ENCODE measurements around the gene KLF7. TPM values are rescaled to one million over a fixed set of nuclear protein-coding genes. Genes with fewer than 3 reads are reported as not detected.

KLF7 gene
- total and polyA plus RNA-seq, 4 donors, result 5.8 to 90.9 (median 40.4) TPM

DNA sequence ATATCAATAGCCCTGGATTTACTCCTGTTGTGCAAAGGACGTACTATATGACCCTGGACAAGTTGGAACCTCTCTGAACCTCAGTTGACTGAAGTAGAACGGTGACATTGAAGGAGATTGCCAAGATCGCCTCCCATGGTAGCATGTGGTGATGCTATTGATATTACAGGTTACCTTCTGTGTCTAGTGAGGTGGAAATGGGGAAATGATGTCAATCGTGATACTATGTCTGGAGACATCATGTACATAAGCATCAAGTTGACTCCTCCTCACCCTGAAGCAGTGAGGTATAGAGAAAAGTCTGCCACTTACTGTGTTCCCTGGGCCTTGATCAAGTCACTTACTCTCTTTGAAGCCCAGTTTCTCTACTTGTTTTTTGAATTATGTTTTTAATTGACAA is 93.9 kb downstream of the KLF7 start:
- intact Hi-C loops (cut with DNase I), result no loop called here
- 86 to 91% methylated on average over 4 of the region's 4 CpGs for WGBS, 2 donors
- H3K4me1 ChIP-seq (ENCODE audit: control insufficient read depth in 1 of 2, insufficient read depth in 2 of 2, low read length in 2 of 2), result peaks cover 3 to 8% of the 10 kb centered on the region in 2 donors

DNA sequence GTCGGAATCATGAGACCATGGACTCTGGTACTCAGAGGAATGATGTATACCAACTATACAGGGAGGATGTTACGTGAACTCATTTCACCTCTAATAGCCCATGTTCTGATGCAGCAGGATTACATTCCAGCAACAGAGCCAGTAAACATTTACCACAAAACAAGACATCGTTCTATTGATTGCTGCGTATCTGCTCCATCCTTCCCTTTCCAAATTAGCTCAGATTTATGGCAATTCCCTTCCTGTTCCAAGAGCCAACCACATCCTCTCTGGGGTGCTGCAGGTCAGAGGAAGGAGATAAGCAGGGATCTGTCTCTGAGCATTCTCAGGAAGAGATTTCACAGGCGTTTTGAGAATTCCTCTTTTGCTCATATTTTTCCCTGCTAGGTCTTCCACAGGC is 98.3 kb downstream of the KLF7 start:
- intact Hi-C loops (cut with DNase I), result no loop called here
- no peak for ATAC-seq (ENCODE audit: low FRiP score)
- no peaks in the 10 kb centered on the region for H3K9me3 ChIP-seq (ENCODE audit: control insufficient read depth, low read length)

More for the DNA sequence above, 93.9 kb downstream of the KLF7 start:
- ATAC-seq (ENCODE audit: low FRiP score), result no peak
- no peak for DNase-seq
- no peak overlapping the region for H3K4me3 ChIP-seq (ENCODE audit: low read length in 2 of 2)
- H3K27me3 ChIP-seq (ENCODE audit: control insufficient read depth in 1 of 2, insufficient read depth in 2 of 2, low read length in 1 of 2), result no peaks in the 10 kb centered on the region
- no peak overlapping the region for H3K27ac ChIP-seq (ENCODE audit: low read depth in 1 of 2, low read length in 2 of 2)
- H3K36me3 ChIP-seq (ENCODE audit: control insufficient read depth in 1 of 2, insufficient read depth in 2 of 2, low read length in 1 of 2), result no peaks in the 10 kb centered on the region
- no peaks in the 10 kb centered on the region for H3K9me3 ChIP-seq (ENCODE audit: control insufficient read depth, low read length)

DNA sequence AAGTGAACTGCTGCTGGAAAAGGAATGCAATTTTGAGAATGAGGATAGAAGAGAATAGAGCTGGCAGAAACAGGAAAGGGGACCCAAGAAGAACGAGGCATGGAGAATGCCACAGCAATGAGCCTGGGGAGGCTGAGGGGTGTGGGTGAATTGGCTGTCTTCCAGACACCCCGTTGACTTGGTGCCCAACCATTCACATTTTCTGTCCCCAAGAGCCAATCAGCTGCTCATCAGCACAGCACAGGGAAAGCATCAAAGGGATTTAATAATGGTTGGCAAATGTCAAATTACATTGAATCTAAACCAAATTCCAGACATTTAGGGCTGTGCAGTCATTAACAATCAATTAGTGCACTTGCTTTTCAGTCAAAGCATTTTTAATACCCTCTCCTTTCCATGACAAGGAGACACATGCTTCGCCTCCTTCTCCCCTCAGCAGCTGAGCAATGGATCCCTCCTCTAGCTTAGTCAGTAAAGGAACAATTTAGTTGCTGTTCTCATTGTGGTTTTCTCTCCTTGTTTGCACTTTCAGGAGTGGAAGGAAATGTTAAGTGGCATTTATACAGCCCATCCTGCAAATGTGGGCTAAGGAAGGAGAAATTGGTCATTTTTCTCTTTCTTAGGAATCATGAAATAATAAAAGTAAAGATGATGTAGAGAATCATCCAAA is 98.8 kb downstream of the KLF7 start:
- no peaks in the 10 kb centered on the region for H3K36me3 ChIP-seq (ENCODE audit: control insufficient read depth in 1 of 2, insufficient read depth in 2 of 2, low read length in 1 of 2)
- no peak overlapping the region for H3K27ac ChIP-seq (ENCODE audit: low read depth in 1 of 2, low read length in 2 of 2)
- no peaks in the 10 kb centered on the region for H3K27me3 ChIP-seq (ENCODE audit: control insufficient read depth in 1 of 2, insufficient read depth in 2 of 2, low read length in 1 of 2)
- ATAC-seq (ENCODE audit: low FRiP score), result no peak
- no peaks in the 10 kb centered on the region for H3K9me3 ChIP-seq (ENCODE audit: control insufficient read depth, low read length)
- H3K4me1 ChIP-seq (ENCODE audit: control insufficient read depth in 1 of 2, insufficient read depth in 2 of 2, low read length in 2 of 2), result no peaks in the 10 kb centered on the region
- WGBS, 2 donors, result 40 to 46% methylated on average over 3 of the region's 3 CpGs
- no peak overlapping the region for H3K4me3 ChIP-seq (ENCODE audit: low read length in 2 of 2)
- DNase-seq, result no peak
- intact Hi-C loops (cut with DNase I), result no loop called here

More for the DNA sequence above, 98.3 kb downstream of the KLF7 start:
- Histone ChIP-seq H3K27ac (ENCODE audit: low read depth in 1 of 2, low read length in 2 of 2) (no peak overlapping the region), H3K27me3 (ENCODE audit: control insufficient read depth in 1 of 2, insufficient read depth in 2 of 2, low read length in 1 of 2) (no peaks in the 10 kb centered on the region), H3K36me3 (ENCODE audit: control insufficient read depth in 1 of 2, insufficient read depth in 2 of 2, low read length in 1 of 2) (no peaks in the 10 kb centered on the region), H3K4me1 (ENCODE audit: control insufficient read depth in 1 of 2, insufficient read depth in 2 of 2, low read length in 2 of 2) (no peaks in the 10 kb centered on the region), H3K4me3 (ENCODE audit: low read length in 2 of 2) (no peak overlapping the region)
- no peak for DNase-seq
- WGBS, 2 donors, result 77 to 78% methylated on average over 5 of the region's 5 CpGs

DNA sequence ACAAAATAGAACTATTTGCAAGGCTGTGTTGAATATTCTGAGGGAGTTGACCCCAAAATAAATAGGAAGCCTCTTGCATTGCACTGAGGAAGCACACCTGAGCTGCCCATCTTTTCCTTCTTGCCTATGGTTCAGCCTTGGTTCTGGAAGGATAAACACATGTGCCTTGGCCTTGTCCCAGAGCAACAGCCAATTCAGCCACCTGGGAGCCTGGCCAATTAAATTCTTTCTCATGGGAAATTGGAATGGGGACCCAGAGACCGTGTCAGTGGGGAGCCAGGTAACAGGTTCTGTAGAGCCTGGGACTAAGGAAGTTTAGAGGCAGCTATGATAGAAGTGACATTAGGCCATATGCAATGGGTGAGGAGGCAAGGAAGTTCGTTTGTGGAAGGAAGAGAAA is 99.6 kb downstream of the KLF7 start:
- Histone ChIP-seq H3K4me1 (ENCODE audit: control insufficient read depth in 1 of 2, insufficient read depth in 2 of 2, low read length in 2 of 2) (no peaks in the 10 kb centered on the region), H3K9me3 (ENCODE audit: control insufficient read depth, low read length) (no peaks in the 10 kb centered on the region), H3K4me3 (ENCODE audit: low read length in 2 of 2) (no peak overlapping the region), H3K36me3 (ENCODE audit: control insufficient read depth in 1 of 2, insufficient read depth in 2 of 2, low read length in 1 of 2) (no peaks in the 10 kb centered on the region), H3K27me3 (ENCODE audit: control insufficient read depth in 1 of 2, insufficient read depth in 2 of 2, low read length in 1 of 2) (no peaks in the 10 kb centered on the region), H3K27ac (ENCODE audit: low read depth in 1 of 2, low read length in 2 of 2) (no peak overlapping the region)
- ATAC-seq (ENCODE audit: low FRiP score), result no peak
- intact Hi-C loops (cut with DNase I), result no loop called here
- DNase-seq, result no peak
- 26 to 36% methylated on average over 2 of the region's 2 CpGs for WGBS, 2 donors

DNA sequence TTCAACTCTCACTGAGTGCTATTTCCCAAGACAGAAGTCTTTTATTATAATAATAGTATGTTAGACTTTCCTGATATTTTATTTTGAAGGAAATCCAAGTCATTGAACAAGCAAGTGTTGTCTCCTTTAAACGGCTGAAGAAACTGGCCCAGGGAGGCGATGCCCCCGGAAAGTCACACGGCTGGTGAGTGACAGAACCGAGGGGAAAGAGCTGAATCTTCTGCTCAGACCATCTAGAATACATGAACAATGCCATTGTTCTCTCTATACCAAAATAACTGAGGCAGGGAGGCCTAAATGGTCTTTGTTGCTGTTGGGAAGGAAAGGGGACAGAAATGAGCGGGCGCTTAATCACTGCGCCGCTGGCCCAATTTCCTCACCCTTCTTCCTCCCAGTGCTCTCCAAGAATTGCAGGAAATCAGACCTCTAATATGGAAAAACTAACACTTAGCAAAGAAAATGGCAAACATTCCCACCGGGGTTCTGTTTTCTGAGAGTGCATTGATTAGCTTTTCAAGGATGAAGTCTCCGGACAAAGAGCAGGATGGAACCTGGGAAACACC is 101.5 kb downstream of the KLF7 start:
- Histone ChIP-seq H3K36me3 (ENCODE audit: control insufficient read depth in 1 of 2, insufficient read depth in 2 of 2, low read length in 1 of 2) (no peaks in the 10 kb centered on the region), H3K4me3 (ENCODE audit: low read length in 2 of 2) (no peak overlapping the region), H3K9me3 (ENCODE audit: control insufficient read depth, low read length) (no peaks in the 10 kb centered on the region), H3K27ac (ENCODE audit: low read depth in 1 of 2, low read length in 2 of 2) (no peak overlapping the region), H3K27me3 (ENCODE audit: control insufficient read depth in 1 of 2, insufficient read depth in 2 of 2, low read length in 1 of 2) (no peaks in the 10 kb centered on the region), H3K4me1 (ENCODE audit: control insufficient read depth in 1 of 2, insufficient read depth in 2 of 2, low read length in 2 of 2) (no peaks in the 10 kb centered on the region)
- DNase-seq (no peak), ATAC-seq (ENCODE audit: low FRiP score) (no peak)
- 93 to 96% methylated on average over 11 of the region's 11 CpGs for WGBS, 2 donors
- intact Hi-C loops (cut with DNase I), result no loop called here

DNA sequence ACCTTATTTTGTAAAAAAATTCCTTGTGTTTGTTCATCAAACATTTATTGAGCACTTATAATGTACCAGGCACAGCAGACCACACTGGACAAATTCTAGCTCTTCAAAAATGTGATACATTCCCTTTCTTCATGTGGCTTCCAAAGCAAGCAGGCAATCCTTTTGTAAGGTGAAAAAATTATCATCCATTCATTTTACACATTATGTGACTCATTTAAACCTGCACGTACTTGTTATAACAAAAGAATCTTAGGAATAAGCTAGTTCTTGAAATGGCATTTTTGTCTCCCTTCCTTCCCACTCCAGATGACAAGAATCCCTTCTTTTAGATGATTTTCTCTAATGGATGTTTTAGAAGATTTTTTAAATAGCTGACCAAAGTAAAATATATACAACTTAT is 104.6 kb downstream of the KLF7 start:
- Histone ChIP-seq H3K4me1 (ENCODE audit: control insufficient read depth in 1 of 2, insufficient read depth in 2 of 2, low read length in 2 of 2) (no peaks in the 10 kb centered on the region), H3K36me3 (ENCODE audit: control insufficient read depth in 1 of 2, insufficient read depth in 2 of 2, low read length in 1 of 2) (no peaks in the 10 kb centered on the region), H3K9me3 (ENCODE audit: control insufficient read depth, low read length) (no peaks in the 10 kb centered on the region), H3K27me3 (ENCODE audit: control insufficient read depth in 1 of 2, insufficient read depth in 2 of 2, low read length in 1 of 2) (no peaks in the 10 kb centered on the region), H3K27ac (ENCODE audit: low read depth in 1 of 2, low read length in 2 of 2) (no peak overlapping the region), H3K4me3 (ENCODE audit: low read length in 2 of 2) (no peak overlapping the region)
- no peak for ATAC-seq (ENCODE audit: low FRiP score)
- no peak for DNase-seq
- intact Hi-C loops (cut with DNase I), result no loop called here
- 53 to 64% methylated on average over 1 of the region's 1 CpG for WGBS, 2 donors

DNA sequence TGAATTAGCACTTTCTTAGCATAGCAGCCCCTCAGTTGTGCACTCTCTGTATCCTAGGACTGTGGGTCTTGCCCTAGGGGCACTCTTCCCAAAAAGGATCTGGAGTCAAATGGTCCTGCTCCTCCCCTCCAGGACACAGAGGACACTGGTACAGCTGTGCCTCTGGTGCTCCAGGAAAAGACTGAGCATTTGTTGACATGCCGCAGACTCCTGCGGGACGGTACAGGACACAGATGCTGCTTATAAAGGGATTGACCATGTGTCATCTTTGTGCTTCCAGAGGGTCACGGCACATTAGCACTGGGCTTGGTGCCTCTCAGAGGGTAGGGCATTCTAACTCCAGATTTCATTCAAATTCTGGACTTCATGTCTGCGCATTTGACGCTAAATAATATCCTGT is 110.5 kb downstream of the KLF7 start:
- Histone ChIP-seq H3K9me3 (ENCODE audit: control insufficient read depth, low read length) (no peaks in the 10 kb centered on the region), H3K36me3 (ENCODE audit: control insufficient read depth in 1 of 2, insufficient read depth in 2 of 2, low read length in 1 of 2) (no peaks in the 10 kb centered on the region)

DNA sequence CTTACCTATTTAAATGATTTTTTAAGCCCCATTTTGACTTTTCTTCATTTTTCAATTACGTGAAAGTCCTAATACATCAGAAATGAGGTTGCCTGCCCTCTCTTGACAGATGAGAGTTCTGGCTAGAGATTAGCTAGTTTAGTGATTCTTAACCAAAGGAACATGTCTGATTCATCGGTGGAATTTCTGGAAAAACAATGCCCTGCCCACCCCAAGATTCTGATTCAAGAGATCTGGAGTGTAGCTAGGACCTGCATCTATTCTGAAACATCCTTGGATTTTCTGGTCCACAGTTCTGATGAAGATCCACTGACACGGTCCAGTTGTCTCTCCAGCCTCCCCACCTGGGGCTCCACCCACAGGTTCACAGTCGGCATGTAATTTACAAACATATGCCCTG is 111.2 kb downstream of the KLF7 start:
- DNase-seq (no peak), ATAC-seq (ENCODE audit: low FRiP score) (no peak)
- Histone ChIP-seq H3K36me3 (ENCODE audit: control insufficient read depth in 1 of 2, insufficient read depth in 2 of 2, low read length in 1 of 2) (no peaks in the 10 kb centered on the region), H3K27me3 (ENCODE audit: control insufficient read depth in 1 of 2, insufficient read depth in 2 of 2, low read length in 1 of 2) (no peaks in the 10 kb centered on the region), H3K4me3 (ENCODE audit: low read length in 2 of 2) (no peak overlapping the region), H3K9me3 (ENCODE audit: control insufficient read depth, low read length) (no peaks in the 10 kb centered on the region), H3K27ac (ENCODE audit: low read depth in 1 of 2, low read length in 2 of 2) (no peak overlapping the region), H3K4me1 (ENCODE audit: control insufficient read depth in 1 of 2, insufficient read depth in 2 of 2, low read length in 2 of 2) (no peaks in the 10 kb centered on the region)
- 67 to 68% methylated on average over 4 of the region's 4 CpGs for WGBS, 2 donors
- intact Hi-C loops (cut with DNase I), result no loop called here

More for the DNA sequence above, 110.5 kb downstream of the KLF7 start:
- Histone ChIP-seq H3K4me3 (ENCODE audit: low read length in 2 of 2) (no peak overlapping the region), H3K27ac (ENCODE audit: low read depth in 1 of 2, low read length in 2 of 2) (no peak overlapping the region), H3K4me1 (ENCODE audit: control insufficient read depth in 1 of 2, insufficient read depth in 2 of 2, low read length in 2 of 2) (no peaks in the 10 kb centered on the region), H3K27me3 (ENCODE audit: control insufficient read depth in 1 of 2, insufficient read depth in 2 of 2, low read length in 1 of 2) (no peaks in the 10 kb centered on the region)
- intact Hi-C loops (cut with DNase I), result no loop called here
- ATAC-seq (ENCODE audit: low FRiP score) (no peak), DNase-seq (no peak)
- WGBS, 2 donors, result 62 to 65% methylated on average over 6 of the region's 6 CpGs

DNA sequence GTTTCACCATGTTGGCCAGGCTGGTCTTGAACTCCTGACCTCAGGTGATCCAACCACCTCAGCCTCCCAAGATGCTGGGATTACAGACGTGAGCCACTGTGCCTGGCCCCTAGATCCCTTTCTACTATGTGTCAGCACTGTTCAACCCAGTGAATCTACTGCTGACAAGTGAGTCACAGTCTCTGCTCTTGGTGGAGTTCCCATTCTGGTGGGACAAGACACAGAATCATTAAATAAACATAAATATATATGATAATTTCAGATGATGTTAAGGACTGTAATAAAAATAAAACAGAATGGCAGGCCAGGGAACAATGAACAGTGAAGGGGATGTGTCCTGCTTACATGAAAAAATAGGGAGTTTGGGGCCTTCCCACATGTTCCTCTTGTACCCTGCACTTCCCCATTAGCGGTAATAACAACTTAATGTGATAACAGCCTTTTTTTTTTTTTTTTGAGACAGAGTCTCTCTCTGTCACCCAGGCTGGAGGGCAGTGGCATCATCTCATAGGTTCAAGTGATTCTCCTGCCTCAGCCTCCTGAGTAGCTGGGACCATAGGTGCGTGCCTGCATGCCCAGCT is 114.3 kb downstream of the KLF7 start:
- Histone ChIP-seq H3K4me1 (ENCODE audit: control insufficient read depth in 1 of 2, insufficient read depth in 2 of 2, low read length in 2 of 2) (no peaks in the 10 kb centered on the region), H3K27ac (ENCODE audit: low read depth in 1 of 2, low read length in 2 of 2) (no peak overlapping the region), H3K9me3 (ENCODE audit: control insufficient read depth, low read length) (no peaks in the 10 kb centered on the region), H3K27me3 (ENCODE audit: control insufficient read depth in 1 of 2, insufficient read depth in 2 of 2, low read length in 1 of 2) (no peaks in the 10 kb centered on the region), H3K36me3 (ENCODE audit: control insufficient read depth in 1 of 2, insufficient read depth in 2 of 2, low read length in 1 of 2) (no peaks in the 10 kb centered on the region), H3K4me3 (ENCODE audit: low read length in 2 of 2) (no peak overlapping the region)
- intact Hi-C loops (cut with DNase I), result no loop called here
- DNase-seq, result no peak
- 77 to 81% methylated on average over 3 of the region's 3 CpGs for WGBS, 2 donors
- ATAC-seq (ENCODE audit: low FRiP score), result no peak

Data from aorta (tissue), 5 donors.